H54 (cell line): ENCODE data around the gene ADCY3.
A peak's percentile ranks its signal among the peaks of the same experiment; 100 is the strongest.

Experiments
- DNase-seq: peaks from one replicate; pipeline ENCODE4 v3.0.0; 2011; ENCODE audit warnings: low spot score, mixed read lengths; ENCODE audit not compliant: insufficient read length
- FAIRE-seq: peaks from 3 replicates; lab custom pipeline; 2011; peaks lifted over from hg19 to GRCh38; lab: Jason Lieb, UNC
- POLR2A ChIP-seq: IDR thresholded peaks from 2 replicates; pipeline ENCODE4 v1.6.1; 2011; ENCODE audit warnings: low read depth, mild to moderate bottlenecking, low read length

Gene ADCY3

GRCh38 chr2:24937236-24937635 lies 17.2 kb upstream of the ADCY3 start:
- no peak for TF ChIP-seq POLR2A

GRCh38 chr2:24935145-24935544 lies 15.1 kb upstream of the ADCY3 start:
- TF ChIP-seq POLR2A: no peak
- DNase-seq: no peak
- FAIRE-seq: no peak

More at GRCh38 chr2:24937236-24937635, 17.2 kb upstream of the ADCY3 start:
- FAIRE-seq (peak; percentile 27), DNase-seq (no peak)

- FAIRE-seq: no peak
- no peak for TF ChIP-seq POLR2A
These were observed 12.7 kb upstream of the ADCY3 start for GRCh38 chr2:24932715-24933114.

GRCh38 chr2:24930768-24931167 lies 10.7 kb upstream of the ADCY3 start:
- DNase-seq: peak; percentile 60
- no peak for TF ChIP-seq POLR2A
- FAIRE-seq: peak; percentile 60

More at GRCh38 chr2:24932715-24933114, 12.7 kb upstream of the ADCY3 start:
- no peak for DNase-seq

GRCh38 chr2:24929230-24929629 lies 9.2 kb upstream of the ADCY3 start:
- no peak for DNase-seq
- FAIRE-seq: no peak
- TF ChIP-seq POLR2A: no peak

GRCh38 chr2:24928036-24928435 lies 8.0 kb upstream of the ADCY3 start:
- no peak for TF ChIP-seq POLR2A
- DNase-seq (no peak), FAIRE-seq (no peak)

GRCh38 chr2:24926602-24927252 lies 6.7 kb upstream of the ADCY3 start:
- DNase-seq: no peak
- FAIRE-seq: no peak
- no peak for TF ChIP-seq POLR2A

- no peak for TF ChIP-seq POLR2A
- FAIRE-seq: no peak
These were observed 6.2 kb upstream of the ADCY3 start for GRCh38 chr2:24926220-24926601.

GRCh38 chr2:24925815-24926214 lies 5.8 kb upstream of the ADCY3 start:
- FAIRE-seq (no peak), DNase-seq (no peak)
- TF ChIP-seq POLR2A: no peak

More at GRCh38 chr2:24926220-24926601, 6.2 kb upstream of the ADCY3 start:
- DNase-seq: no peak

GRCh38 chr2:24924732-24925131 lies 4.7 kb upstream of the ADCY3 start:
- DNase-seq (no peak), FAIRE-seq (no peak)
- no peak for TF ChIP-seq POLR2A

- TF ChIP-seq POLR2A: no peak
- DNase-seq (no peak), FAIRE-seq (no peak)
These were observed 4.2 kb upstream of the ADCY3 start for GRCh38 chr2:24924266-24924665.

GRCh38 chr2:24923106-24923505 lies 3.1 kb upstream of the ADCY3 start:
- DNase-seq: no peak
- FAIRE-seq: no peak
- no peak for TF ChIP-seq POLR2A

- no peak for DNase-seq
- no peak for TF ChIP-seq POLR2A
- no peak for FAIRE-seq
These were observed 2.5 kb upstream of the ADCY3 start for GRCh38 chr2:24922556-24922955.

- FAIRE-seq (no peak), DNase-seq (peak; percentile 42)
- no peak for TF ChIP-seq POLR2A
These were observed 888 bp upstream of the ADCY3 start for GRCh38 chr2:24920809-24921441.
